ENCODE data around the gene TMC8.

- TF ChIP-seq, protein P1, sequence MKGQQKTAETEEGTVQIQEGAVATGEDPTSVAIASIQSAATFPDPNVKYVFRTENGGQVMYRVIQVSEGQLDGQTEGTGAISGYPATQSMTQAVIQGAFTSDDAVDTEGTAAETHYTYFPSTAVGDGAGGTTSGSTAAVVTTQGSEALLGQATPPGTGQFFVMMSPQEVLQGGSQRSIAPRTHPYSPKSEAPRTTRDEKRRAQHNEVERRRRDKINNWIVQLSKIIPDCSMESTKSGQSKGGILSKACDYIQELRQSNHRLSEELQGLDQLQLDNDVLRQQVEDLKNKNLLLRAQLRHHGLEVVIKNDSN (IDR thresholded peaks at IDR 0.05; ENCODE audit: borderline replicate concordance, low read depth): no peak
- TF ChIP-seq, protein P2, sequence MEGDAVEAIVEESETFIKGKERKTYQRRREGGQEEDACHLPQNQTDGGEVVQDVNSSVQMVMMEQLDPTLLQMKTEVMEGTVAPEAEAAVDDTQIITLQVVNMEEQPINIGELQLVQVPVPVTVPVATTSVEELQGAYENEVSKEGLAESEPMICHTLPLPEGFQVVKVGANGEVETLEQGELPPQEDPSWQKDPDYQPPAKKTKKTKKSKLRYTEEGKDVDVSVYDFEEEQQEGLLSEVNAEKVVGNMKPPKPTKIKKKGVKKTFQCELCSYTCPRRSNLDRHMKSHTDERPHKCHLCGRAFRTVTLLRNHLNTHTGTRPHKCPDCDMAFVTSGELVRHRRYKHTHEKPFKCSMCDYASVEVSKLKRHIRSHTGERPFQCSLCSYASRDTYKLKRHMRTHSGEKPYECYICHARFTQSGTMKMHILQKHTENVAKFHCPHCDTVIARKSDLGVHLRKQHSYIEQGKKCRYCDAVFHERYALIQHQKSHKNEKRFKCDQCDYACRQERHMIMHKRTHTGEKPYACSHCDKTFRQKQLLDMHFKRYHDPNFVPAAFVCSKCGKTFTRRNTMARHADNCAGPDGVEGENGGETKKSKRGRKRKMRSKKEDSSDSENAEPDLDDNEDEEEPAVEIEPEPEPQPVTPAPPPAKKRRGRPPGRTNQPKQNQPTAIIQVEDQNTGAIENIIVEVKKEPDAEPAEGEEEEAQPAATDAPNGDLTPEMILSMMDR (IDR thresholded peaks at IDR 0.05): peak; percentile 100
- no peak for TF ChIP-seq ELF1 (IDR thresholded peaks at IDR 0.05)
- TF ChIP-seq POLR2AphosphoS5 (IDR thresholded peaks at IDR 0.05; ENCODE audit: low read depth, low read length): no peak
- TF ChIP-seq, protein P3, sequence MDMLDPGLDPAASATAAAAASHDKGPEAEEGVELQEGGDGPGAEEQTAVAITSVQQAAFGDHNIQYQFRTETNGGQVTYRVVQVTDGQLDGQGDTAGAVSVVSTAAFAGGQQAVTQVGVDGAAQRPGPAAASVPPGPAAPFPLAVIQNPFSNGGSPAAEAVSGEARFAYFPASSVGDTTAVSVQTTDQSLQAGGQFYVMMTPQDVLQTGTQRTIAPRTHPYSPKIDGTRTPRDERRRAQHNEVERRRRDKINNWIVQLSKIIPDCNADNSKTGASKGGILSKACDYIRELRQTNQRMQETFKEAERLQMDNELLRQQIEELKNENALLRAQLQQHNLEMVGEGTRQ (IDR thresholded peaks at IDR 0.05; ENCODE audit: borderline replicate concordance, low read depth, low read length): no peak
Observed at GRCh38 chr17:78112518-78113471, 17.8 kb upstream of the TMC8 start.

Data from SK-N-SH (cell line).